GM20000 (cell line): ENCODE measurements around the gene BUD31.

Source experiments
- DNase-seq: peaks from one replicate; pipeline ENCODE4 v3.0.0; 2012; ENCODE audit warnings: low spot score
- CTCF ChIP-seq: IDR thresholded peaks from 2 replicates; pipeline ENCODE4 v1.5.1; 2012; ENCODE audit warnings: mild to moderate bottlenecking, control low read depth; ENCODE audit errors: extremely low read depth, missing control alignments

The BUD31 gene

GRCh38 chr7:99396418-99397296, 12.1 kb upstream of the BUD31 start:
- no peak for DNase-seq
- no peak for TF ChIP-seq CTCF

GRCh38 chr7:99397297-99397983, 11.3 kb upstream of the BUD31 start:
- TF ChIP-seq CTCF: no peak
- no peak for DNase-seq

- TF ChIP-seq CTCF: no peak
- DNase-seq: no peak
Measured at GRCh38 chr7:99398891-99399445, 9.8 kb upstream of the BUD31 start.

GRCh38 chr7:99399597-99399996, 9.2 kb upstream of the BUD31 start:
- TF ChIP-seq CTCF: no peak

GRCh38 chr7:99402854-99403253, 5.9 kb upstream of the BUD31 start:
- no peak for TF ChIP-seq CTCF
- DNase-seq: no peak

More at GRCh38 chr7:99399597-99399996, 9.2 kb upstream of the BUD31 start:
- no peak for DNase-seq

- TF ChIP-seq CTCF: no peak
- DNase-seq: no peak
Measured at GRCh38 chr7:99403764-99404163, 5.0 kb upstream of the BUD31 start.
